ENCODE results near the gene S100A9.

GRCh38 chr1:153357076-153357852 is 390 bp upstream of the S100A9 start:
- TF ChIP-seq CTCF (IDR thresholded peaks at IDR 0.05) (no peak), ZFX (IDR thresholded peaks at IDR 0.05; ENCODE audit: borderline replicate concordance) (no peak)
